Ureter (tissue), 1 donor: ENCODE measurements around the gene PHF24. TPM values are rescaled to one million over a fixed set of nuclear protein-coding genes. Genes with fewer than 3 reads are reported as not detected.
"Not testable (repeated sequence)": the region's sequence is repeated elsewhere in the genome, so short reads cannot be mapped to it uniquely, and the experiment has no call there.

Experiments used
- DNase-seq: peaks from one replicate; pipeline ENCODE4 v3.0.0-alpha.2; 2020; ENCODE audit warnings: low spot score
- total RNA-seq: library from RNA; stranded (reverse); gene quantifications from one replicate; pipeline ENCODE4 v1.2.4, GENCODE V29; 2023
- donor health status: DM: yes; HTN: yes; CAD: no.

Gene PHF24
- total RNA-seq, 1 donor from 2014 or later = 1.7 TPM

DNA sequence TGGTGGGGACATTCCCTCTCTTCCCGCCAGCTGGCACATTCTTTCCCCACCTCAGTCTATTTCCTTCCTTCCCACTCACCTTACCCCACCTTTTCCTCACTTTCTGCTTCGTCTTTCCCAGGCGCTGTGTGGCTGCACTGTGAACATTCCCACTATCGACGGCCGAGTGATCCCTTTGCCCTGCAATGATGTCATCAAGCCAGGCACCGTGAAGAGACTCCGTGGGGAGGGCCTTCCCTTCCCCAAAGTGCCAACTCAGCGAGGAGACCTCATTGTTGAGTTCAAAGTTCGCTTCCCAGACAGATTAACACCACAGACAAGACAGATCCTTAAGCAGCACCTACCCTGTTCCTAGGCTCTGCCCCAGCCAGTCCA lies 38.8 kb downstream of the PHF24 start:
- DNase-seq = no peak

- DNase-seq = no peak
These were observed 39.3 kb downstream of the PHF24 start for GRCh38 chr9:34997379-34997781.

DNA sequence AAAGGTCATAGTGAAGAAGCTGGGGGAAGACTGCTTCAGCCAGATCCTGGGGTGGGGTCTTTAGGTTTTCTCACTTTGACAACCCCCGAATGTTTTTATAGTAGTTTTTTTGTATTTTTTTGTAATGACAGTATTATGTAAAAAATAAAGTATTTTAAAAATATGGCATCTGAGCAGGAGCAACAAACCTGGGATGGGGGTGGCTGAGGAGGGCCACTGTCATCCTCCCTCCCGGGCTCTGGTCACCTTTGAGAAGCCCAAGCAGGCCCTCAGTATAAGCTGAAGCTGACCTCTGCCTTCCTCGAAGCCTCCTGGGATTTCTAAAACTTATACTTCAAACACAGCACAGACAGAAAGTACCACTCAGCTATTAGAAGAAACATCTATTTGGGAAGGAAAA lies 40.2 kb downstream of the PHF24 start:
- DNase-seq = no peak

GRCh38 chr9:34999576-34999975 lies 41.5 kb downstream of the PHF24 start:
- no peak for DNase-seq

GRCh38 chr9:35000535-35001284 lies 42.6 kb downstream of the PHF24 start:
- DNase-seq = no peak

DNA sequence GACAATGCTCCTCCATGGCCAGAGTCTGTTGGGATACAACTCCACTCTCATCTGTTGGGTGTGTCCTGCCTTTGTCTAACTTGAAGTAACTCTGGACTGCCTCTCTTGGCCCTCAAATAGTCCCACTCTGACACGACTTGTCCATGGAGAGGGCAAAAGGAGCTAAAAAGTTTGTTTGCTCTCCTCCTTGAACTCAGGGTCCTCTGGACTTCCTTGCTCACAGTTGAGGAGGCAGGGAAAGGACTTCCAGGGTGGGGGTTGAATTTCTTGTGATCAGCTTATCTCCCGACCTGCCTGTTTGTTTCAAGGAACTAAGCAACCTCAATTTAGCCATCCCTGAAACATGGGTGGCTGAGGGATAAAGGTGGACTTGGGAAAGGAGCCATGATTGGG lies 43.2 kb downstream of the PHF24 start:
- no peak for DNase-seq

- DNase-seq = no peak
These were observed 43.9 kb downstream of the PHF24 start for GRCh38 chr9:35001803-35002502.

- DNase-seq = no peak
These were observed 44.5 kb downstream of the PHF24 start for GRCh38 chr9:35002623-35003022.

- DNase-seq = not testable (repeated sequence)
These were observed 46.2 kb downstream of the PHF24 start for GRCh38 chr9:35004299-35004698.

DNA sequence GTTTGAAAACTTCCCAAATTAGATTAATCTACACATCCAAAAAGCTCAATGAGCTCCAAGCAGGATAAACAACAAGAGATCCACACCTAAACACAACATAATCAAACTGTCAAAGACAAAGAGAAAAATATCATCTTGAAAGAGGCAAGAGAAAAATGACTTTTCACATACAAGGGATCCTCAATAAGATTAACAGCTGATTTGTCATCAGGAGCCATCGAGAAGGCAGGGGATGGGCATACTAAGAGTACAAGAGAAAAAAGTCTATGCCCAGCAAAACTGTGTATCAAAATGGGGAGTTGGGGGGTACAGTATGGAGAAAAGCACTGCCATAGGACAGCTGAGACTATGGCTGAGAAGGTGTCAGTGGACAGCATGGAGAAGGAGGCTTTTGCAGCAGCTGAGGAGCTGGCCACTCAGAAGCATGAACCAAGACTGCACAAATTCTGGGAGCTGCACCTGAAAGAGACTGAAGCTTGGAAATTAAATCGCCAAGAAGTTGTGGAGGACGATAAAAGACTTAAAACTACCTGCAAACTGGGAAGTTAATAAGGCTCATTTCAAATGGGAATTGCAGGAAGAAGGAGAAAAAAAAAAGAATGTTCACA lies 52.4 kb downstream of the PHF24 start:
- DNase-seq = no peak

GRCh38 chr9:35014517-35014916 lies 56.4 kb downstream of the PHF24 start:
- DNase-seq = no peak

- not testable (repeated sequence) for DNase-seq
These were observed 65.4 kb downstream of the PHF24 start for GRCh38 chr9:35023443-35023842.

GRCh38 chr9:35026671-35027070 lies 68.6 kb downstream of the PHF24 start:
- no peak for DNase-seq

DNA sequence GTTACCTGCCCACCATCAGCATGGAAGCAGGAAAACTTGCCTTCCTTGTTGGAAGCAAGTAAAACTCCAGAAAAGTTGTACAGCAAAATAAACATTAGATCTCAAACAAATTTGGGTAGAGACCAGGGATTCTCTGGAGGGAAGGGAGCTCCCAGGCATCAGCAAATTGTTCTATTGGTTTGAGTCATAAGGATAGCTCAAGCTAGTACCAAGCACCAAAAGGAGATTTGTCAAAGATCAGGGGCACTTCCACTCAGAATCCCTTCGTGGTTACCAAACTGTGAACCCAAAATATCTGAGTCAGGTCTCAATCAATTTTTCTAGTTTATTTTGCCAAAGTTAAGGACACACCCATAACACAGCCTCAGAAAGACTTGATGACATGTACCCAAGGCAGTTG lies 69.3 kb downstream of the PHF24 start:
- DNase-seq = no peak

GRCh38 chr9:35027860-35028259 lies 69.8 kb downstream of the PHF24 start:
- no peak for DNase-seq

DNA sequence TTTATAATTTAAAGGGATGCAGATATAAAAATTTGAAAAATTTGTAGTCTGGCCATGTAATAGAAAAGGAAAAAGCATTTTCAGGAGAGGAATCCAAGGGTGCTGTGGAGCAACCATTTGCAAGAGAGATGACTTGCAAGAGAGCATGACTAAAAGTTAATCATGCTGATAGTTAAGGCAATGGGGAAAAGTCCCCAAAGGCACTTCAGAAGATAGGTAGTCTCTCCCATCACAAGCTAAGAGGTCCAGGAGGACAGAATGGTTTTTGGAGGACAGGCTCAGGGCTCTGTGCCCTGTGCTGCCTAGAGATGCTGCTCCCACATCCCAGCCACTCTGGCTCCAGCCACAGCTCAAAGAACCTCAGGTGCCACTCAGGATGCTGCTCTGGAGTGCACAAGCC lies 70.3 kb downstream of the PHF24 start:
- no peak for DNase-seq

DNA sequence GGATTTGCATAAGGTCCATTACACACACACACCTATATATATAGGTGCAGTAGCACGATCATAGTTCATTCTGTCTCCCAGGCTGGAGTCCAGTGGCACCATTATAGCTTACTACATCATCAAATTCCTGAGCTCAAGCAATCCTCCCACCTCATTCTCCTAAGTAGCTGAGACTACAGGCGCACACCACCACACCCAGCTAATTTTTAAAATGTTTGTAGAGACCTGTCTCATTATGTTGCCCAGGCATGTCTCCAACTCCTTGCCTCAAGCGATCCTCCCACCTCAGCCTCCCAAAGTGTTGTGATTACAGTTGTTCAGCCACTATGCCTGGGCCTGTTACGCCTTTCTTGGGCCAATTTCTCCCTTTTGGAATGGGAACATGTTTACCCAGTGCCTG lies 71.2 kb downstream of the PHF24 start:
- no peak for DNase-seq

GRCh38 chr9:35029852-35030251 lies 71.8 kb downstream of the PHF24 start:
- DNase-seq = no peak

Other genes starting within 250 kb of the PHF24 start
- 55.1 TPM for gene CCL21, start 248.1 kb upstream of the PHF24 start, total RNA-seq
- gene DNAJB5, start 31.5 kb downstream of the PHF24 start, total RNA-seq = 24.2 TPM
- gene VCP, start 114.3 kb downstream of the PHF24 start, total RNA-seq = 217 TPM
- 19.3 TPM for gene FANCG, start 121.7 kb downstream of the PHF24 start, total RNA-seq
- gene PIGO, start 138.3 kb downstream of the PHF24 start, total RNA-seq = 35.2 TPM
- gene STOML2, start 144.8 kb downstream of the PHF24 start, total RNA-seq = 100 TPM
- 11.5 TPM for gene ATOSB, start 157.6 kb downstream of the PHF24 start, total RNA-seq
- 49.5 TPM for gene UNC13B, start 203.7 kb downstream of the PHF24 start, total RNA-seq